ENCODE measurements around the gene DEFB129.

DNA sequence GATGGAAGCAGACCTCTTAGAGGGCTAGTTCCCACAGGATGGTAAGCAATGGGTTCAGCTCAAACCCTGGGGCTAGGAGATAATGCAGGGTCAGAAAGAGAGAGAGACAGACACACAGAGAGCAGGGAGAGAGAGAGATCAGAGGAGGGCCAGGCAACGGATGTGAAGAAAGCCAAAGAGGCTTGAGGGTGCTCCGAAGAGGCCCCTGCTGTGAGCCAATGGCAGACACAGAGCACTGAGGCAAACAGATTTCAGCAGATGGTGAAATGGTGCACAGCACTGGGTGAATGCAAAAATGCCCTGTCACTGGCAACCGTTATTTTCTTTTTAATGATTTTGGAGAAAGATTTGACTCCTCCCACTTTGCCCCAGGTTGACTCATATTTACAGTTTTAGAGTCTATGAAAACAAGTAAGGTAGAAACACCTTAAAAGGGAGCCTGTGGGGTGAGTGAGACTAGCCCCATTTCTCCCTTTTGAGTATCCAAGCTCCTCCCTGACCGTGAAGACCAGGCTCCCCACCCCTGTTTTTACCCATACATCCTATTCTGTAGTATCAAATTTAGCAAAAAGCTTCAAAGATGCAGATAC lies 31.3 kb downstream of the DEFB129 start:
- TF ChIP-seq, protein P1, sequence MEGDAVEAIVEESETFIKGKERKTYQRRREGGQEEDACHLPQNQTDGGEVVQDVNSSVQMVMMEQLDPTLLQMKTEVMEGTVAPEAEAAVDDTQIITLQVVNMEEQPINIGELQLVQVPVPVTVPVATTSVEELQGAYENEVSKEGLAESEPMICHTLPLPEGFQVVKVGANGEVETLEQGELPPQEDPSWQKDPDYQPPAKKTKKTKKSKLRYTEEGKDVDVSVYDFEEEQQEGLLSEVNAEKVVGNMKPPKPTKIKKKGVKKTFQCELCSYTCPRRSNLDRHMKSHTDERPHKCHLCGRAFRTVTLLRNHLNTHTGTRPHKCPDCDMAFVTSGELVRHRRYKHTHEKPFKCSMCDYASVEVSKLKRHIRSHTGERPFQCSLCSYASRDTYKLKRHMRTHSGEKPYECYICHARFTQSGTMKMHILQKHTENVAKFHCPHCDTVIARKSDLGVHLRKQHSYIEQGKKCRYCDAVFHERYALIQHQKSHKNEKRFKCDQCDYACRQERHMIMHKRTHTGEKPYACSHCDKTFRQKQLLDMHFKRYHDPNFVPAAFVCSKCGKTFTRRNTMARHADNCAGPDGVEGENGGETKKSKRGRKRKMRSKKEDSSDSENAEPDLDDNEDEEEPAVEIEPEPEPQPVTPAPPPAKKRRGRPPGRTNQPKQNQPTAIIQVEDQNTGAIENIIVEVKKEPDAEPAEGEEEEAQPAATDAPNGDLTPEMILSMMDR (IDR thresholded peaks at IDR 0.05 in 8 of 11, conservative IDR thresholded peaks at IDR 0.05 in 3 of 11): no peak
- TF ChIP-seq POLR2A (IDR thresholded peaks at IDR 0.05): no peak
- no peak for TF ChIP-seq POLR2AphosphoS5 (IDR thresholded peaks at IDR 0.05)

All from spleen (tissue), 7 donors.